ENCODE results near the gene KRT10.

KRT10 gene

DNA sequence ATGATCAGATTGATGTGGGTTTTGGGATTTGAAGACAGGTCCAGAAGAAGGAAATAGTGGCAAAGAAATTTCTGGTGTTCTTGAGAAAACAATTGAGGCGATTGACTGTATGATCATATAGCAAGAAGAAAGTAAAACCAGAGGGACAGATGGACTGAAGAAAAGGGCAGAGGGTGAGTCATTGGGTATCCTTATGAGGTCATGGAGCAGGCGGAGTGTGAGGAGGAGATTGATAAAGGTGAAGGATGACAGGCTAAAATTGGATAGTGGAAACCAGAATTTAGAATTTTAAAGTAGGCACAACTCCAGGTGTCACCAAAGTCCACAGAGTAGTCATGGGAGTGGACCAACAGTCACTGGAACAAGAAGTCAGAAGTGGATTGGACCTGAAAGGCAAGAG is 21.3 kb downstream of the KRT10 start:
- no peak for DNase-seq

DNA sequence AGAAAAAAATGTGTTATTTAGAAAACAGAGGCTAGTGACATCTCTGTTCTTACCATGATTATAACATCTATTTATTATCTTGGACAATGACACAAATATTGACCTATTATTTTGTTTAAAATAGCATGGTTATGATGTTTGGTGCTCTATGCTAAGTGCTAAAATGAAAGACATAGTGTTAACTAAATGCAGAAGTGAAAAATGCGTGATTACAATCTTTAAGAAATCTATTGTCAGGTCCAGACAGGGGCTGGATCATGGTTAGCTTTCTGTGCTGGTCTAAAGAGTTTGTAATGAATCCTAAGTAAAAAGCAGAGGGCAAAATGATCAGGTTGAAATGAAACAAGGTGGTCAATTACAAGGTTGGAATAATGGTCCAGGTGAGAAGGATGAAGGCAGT is 22.0 kb downstream of the KRT10 start:
- no peak for DNase-seq

DNA sequence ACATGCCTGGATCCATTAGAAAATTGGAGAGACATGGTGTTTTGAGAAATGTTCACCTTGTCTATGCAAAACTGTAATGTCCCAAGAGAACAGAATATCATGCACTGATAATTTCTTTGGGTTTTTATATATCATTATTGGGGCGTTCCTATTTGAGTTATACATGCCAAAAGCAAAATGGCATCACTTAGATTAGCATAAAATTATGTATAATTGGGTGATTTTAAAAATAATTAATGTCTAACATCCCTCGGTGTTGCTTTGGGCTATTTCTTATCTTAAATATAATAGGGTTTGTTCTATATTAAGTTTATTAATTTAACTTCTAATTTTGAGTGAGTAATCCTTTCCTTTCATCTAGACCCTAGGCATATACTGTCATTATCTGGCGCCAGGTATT is 22.6 kb downstream of the KRT10 start, which contains the start of gene KRT28:
Gene KRT28, minus strand, starts transcription at position 101 of the 400 bp plus-strand sequence. Its CDS starts 66 bp downstream, at position 35.
- DNase-seq: no peak

DNA sequence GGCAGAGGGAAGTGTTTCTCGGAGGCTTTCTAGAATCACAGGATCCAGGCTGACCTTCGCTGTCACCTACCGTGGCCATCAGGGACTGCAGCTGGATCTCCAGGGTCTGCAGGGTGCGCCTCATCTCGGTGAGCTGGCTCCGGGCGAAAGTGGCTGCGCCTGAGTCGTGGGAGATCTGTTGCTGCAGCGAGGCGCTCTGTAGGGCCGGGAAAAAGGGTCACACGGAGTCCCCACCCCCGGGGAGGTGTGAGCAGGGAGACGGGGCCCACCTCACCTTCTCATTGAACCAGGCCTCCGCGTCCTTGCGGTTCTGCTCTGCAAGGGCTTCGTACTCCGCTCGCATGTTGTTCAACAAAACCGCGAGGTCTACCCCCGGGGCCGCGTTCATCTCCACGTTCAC is 25.6 kb downstream of the KRT10 start:
- DNase-seq: no peak

DNA sequence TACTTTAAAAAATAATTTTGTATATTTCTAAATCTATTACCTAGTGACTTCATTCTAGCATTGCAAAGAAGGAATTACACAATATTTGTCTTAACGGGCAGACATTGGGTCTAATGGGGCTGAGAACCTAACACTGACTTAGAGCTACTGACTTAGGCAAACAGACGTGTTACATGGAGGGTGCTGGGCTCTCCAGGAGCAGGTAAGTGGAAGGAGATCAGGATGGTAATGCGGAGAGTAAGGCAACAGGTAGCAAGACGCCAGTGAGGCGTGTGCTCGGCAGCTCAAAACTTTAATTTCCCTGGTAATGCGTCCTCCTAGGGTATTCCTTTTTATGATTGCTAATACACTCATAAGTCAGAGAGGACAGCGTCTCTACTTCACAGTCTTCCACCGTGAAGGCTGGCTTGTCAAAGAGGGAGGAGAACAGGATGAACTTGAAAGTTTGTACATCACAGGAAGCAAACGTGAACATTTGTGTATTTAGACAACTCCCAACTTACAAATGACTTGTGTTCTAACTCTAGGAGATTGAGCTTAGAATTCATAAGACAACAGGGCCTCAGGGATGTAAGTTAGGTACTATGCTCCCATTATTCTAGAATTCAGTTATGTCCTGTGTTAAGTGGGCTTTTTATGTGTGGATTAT is 27.3 kb downstream of the KRT10 start:
- no peak for DNase-seq

DNA sequence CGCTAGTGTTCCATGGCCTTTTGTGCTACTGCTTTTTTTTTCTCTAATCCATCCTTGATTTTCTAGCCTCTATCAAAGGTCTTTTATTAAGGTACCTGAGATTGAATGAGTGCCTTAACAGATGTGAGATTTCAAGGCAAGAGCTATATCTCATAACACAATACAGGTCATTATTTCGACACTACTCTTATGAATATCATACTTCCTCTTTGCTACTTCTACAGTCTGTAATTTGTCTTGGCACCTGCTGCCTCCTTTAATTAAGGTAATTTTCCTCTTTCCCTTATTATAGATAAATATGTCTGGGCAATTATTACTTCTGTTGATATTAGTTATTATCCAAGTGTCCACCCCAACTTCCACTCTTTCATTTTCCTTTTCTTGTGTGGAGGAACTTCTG is 27.9 kb downstream of the KRT10 start:
- DNase-seq: peak in 1 of 3 experiments; percentile 67

DNA sequence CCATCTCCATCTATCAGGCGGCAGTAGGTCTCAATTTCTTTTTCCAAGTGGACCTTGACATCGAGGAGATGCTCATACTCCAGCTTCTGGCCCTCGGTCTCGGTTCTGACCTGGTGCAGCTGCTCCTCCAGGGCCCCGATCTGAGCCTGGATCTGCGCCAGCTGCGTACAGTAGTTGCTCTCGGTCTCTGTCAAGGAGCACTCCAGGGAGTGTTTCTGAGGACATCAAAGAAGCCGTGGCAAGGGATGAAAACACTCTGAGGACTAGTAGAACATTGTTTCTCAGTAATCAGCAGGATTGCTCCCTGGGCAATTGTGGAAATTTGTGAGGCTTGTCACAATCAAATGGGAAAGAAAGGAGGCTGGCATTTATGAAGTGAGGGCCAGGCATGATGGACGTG is 28.6 kb downstream of the KRT10 start:
- DNase-seq: peak in 2 of 3 experiments; percentile 39 to 79

DNA sequence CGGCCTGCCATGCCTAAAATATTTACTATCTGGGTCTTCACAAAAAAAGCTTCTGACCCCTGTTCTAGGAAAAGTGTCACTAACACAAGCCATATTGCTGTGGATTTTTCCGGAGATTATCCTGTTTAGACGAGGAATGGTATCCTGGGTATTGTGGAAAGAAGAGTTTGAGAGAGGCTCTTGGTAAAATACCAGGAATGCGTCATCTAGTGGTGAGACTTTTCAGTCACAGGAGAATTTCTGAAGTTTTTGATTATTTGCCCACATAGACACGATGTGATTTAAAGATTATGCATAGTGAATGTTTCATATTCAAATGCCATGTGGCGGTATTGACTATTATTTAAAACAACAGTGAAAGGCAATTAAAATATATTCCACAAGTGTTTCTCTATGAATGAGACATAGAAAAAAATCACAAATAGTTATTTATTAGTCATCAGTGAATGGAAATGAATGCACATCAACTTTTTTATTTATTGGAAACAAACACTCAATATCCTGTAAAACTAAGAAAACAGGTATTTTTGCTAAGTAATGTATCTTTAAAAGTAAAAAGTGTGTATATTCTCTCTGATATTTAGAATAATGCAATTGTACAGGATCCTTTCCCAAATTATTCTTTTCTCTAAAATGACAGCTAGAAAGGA is 30.5 kb downstream of the KRT10 start:
- no peak for DNase-seq

DNA sequence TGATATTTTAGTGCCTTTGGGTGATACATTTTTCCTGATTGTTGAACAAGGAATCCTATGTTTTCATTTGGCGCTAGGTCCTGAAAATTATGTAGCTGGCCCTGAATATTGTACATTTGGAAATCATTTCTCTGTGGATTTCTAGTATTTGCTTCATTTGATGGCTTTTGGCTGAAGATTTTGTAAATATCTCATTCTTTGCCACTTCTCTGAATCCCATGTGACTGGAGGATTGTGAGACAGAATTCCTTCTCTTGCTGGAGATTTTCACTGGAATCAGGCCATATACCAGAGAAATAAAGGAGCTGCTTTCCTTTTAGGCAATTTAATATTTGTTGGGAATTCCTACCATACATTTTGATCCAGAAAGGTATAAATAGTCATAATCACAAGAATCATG is 31.3 kb downstream of the KRT10 start:
- no peak for DNase-seq

DNA sequence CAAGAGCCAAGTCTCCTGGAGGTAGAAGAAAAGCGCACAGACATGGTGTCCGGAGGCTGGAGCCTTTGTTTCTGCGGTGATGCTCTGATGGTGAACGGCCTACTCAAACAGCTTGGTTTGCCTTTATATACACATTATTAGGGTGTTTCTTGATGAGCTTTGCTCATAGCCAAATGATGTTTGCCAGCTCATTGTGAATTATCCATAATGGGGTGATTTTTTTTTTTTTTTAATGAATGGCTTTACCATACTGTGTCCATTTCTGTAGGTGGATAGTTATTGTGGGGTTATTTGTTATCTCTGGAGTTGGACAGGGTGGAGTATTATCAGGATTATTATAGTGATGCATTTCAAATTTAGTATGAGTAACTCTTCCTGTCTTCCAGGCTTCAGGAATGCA is 40.0 kb downstream of the KRT10 start, which contains the start of gene KRT27:
Gene KRT27, minus strand, starts transcription at position 101 of the 400 bp plus-strand sequence. Its CDS starts 57 bp downstream, at position 44.
- no peak for DNase-seq

DNA sequence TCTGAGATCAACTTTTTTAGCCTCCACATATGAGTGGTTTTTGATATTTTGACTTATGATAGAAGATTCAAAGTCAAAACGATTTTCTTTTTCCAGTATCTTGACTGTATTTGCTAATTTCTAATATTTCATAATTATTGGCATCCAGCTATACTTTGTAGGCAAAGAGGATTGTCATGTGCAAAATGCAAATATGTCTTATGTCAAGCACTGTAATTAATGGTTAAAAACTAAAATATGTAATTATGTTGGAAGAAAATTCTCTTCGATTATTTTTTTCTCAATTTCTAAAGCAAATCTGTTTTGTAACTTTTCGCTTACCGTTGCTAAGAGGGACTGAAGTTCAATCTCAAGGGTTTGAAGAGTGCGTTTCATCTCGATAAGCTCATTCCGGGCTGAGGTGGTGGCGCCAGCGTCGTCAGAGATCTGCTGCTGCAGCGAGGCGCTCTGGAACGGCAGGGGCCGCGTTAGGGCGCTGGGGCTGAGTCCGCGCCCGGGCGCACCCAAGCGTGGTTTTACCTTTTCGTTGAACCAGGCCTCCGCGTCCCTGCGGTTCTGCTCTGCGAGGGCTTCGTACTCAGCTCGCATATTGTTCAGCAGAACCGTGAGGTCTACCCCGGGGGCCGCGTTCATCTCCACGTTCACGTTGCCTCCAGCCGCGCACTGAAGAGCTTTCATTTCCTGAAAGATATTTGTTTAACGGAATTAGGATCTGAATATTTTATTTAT is 43.1 kb downstream of the KRT10 start:
- peak; percentile 24 to 54 (median 32) for DNase-seq

DNA sequence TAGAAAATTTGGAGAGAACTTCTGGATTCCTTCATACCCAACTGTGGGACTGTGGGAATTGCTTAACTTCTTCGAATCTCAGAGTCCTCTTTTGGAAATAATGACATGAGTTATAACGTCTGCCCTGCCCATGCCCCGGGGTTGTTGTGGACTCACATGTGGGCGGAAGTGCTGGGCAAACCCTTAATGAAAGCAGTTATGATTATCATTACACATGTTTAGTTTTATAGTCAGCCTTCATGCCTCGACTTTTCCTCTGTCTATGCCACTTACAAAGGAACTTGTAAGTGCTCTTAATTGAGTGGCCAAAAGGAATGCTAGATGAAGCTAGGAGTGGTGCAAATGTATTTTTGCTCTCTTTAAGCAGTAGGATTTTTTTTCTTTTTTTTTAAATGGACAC is 44.0 kb downstream of the KRT10 start:
- DNase-seq: no peak

DNA sequence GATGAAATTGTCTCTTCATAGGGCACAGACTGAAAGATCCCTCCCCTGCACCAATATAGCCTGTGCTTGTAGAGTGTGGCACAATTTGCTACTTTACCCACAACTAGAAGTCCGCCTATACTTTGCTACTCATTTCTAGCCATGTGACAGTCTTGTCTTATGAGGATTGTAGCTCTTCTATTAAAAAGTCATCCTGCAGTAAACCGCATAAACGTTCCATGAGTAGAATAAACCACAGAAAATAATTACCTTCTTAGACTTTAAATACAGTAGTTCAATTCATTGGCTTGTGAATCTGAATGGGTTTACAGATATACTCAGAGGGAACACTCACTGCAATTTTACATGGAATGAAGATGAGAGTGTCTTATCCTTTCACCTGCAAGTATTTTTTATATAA is 44.4 kb downstream of the KRT10 start:
- no peak for DNase-seq

DNA sequence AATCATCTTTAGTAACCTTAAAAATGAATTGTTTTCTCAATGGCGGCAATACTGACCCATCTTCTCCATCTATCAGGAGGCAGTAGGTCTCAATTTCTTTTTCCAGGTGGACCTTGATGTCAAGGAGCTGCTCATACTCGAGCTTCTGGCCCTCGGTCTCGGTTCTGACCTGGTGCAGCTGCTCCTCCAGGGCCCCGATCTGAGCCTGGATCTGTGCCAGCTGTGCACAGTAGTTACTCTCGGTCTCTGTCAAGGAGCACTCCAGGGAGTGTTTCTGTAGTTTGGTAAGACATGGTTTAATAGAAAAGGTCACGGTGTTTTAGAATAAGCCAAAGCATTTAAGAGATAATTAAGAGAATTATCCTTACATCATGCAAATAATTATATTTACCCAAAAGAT is 45.0 kb downstream of the KRT10 start:
- peak; percentile 21 to 66 (median 48) for DNase-seq

DNA sequence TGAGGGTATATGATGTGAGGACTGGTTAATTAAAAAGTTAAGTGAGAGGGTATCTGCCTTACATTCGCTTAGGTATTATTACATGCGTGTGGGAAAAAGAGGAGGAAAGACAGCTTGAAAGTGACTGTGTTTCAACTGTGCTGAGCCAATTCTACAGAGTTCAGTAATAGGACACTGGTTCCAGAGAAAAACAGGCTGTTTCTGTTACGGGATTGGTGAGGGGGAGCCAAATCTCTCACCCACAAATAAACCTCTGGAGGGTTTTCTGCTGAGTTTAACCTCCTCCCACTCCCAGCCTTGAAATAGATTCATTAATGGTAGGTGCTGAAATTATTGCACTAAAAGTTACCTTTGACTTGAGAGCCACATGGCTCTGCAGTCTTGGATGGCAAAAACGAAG is 46.5 kb downstream of the KRT10 start:
- DNase-seq: no peak

DNA sequence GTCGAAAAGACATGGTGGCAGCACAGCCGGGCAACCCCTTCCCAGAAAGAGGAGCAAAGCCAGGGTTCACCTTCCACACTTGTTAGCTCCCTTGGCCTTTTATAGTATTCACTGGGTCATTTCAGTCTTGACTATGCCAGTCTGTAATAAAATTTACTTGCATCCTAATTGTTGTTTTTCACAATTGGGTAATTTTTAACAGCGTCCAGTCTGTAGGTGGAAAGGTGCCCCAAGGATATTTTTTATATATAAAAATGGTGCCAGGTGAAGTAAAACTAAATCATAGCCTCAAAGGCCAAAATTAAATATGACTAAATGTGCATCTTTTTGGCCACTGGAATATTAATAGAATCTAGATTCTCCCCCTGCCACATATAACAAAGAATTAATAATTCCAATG is 50.3 kb downstream of the KRT10 start, which contains the start of gene KRT26:
Gene KRT26, minus strand, starts transcription at position 101 of the 400 bp plus-strand sequence. Its CDS starts 88 bp downstream, at position 13.
- DNase-seq: no peak
